ENCODE results near the gene PSD2.
"Not testable (repeated sequence)": the region's sequence is repeated elsewhere in the genome, so short reads cannot be mapped to it uniquely, and the experiment has no call there.

PSD2 gene

DNA sequence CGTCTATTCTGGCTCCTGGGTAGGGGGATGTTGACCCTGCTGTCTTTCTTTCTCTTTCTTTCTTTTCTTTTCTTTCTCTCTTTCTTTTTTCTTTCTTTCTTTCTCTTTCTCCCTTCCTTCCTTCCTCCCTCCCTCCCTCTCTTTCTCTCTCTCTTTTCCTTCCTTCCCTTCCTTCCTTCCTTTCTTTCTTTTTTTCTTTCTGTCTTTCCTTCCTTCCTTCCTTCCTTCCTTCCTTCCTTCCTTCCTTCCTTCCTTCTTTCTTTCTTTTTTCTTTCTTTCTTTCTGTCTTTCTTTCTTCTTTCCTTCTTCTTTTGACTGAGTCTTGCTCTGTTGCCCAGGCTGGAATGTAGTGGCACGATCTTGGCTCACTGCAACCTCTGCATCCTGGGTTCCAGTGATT lies 3.0 kb upstream of the PSD2 start:
- DNase-seq = not testable (repeated sequence)

DNA sequence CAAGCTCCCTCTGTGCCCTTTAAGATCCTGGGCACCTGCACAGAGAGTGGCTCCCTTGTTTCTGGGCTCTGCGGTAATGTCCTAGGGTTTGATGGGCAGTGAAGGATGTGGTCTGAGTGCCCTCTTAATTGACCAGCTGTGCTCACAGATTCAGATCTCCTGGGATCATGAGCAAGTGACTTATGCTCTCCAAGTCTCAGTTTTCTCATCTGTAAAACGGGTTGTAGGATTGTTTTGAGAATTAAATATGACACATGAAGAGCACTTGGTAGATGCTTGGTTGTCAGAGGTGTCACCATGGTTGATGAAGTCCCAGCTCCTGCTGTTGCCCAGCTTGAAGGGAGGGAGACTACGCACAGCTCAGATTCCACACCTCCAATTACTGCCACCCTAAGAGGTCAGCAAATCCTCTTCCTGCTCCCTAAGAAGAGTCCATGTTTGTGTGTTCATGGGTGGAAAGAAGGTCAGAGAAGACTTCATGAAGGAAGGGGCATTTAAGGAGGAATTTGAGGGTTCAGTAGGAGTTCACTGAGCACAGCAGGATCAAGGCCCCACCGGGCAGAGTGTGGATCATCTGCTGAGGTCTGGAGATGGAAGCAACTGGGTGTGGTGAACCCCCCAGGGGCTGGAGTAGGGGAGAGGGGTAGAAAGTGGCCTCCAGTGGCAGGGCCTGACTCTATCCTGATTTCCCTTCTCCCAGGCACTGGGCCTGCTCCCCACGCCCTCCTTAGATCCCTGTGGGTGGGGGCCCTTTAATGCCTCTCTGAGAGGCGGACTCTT lies 1.4 kb upstream of the PSD2 start:
- no peak for DNase-seq

DNA sequence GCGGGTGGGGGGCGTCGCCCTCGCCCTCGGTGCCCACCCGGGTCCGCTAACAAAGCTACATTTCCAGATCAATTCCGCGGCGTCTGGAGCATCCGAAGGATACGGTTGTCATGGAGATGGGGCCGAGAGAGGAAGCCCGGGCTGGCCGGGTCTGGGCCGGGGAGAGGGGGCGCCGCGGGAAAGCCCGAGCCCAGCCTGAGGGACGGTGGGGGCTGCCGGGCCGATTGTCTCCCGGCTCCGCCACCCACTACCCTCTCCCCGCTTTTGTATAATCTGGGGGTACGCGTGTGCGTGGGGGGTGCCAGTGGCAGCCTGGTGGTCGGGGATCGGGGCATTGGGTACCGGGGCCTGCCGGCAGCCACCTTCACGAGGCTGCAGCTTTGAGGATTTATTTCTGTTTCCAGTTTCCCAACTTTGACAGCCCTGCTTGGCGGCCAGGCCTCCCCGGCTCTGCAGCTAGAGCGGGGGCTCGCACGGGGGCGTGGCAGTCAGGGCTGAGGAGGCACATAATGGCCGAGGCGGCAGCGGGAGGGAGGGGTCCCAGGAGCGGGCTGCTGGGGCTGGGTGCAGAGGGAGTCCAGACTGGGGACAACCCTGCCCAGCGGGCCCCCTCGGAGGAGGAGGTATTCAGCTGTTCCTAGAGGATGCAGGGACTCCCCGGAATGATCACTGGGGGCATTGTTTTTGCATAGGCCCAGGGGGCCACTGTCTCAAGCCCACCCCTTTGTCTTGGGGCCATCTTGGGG lies 626 bp downstream of the PSD2 start:
- DNase-seq = no peak

DNA sequence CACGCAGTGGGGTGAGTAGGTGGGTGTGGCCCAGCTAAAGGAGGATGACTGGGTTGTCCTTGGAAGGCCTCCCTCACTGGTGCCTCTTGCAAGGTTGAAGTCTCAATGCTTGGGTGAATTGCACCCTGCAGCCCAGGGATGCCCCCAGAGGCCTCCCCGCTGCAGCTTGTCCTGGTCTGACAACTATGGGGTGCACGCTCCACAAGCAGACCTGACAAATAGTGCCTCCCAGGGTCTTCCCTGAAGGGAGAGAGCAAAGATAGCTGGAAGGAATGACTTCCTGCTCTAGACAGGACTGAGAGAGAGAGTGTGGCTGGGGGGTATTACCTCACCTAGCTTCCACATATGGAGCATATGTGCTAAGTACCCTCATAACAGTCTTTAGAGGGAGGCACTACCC lies 1.7 kb downstream of the PSD2 start:
- DNase-seq = no peak

DNA sequence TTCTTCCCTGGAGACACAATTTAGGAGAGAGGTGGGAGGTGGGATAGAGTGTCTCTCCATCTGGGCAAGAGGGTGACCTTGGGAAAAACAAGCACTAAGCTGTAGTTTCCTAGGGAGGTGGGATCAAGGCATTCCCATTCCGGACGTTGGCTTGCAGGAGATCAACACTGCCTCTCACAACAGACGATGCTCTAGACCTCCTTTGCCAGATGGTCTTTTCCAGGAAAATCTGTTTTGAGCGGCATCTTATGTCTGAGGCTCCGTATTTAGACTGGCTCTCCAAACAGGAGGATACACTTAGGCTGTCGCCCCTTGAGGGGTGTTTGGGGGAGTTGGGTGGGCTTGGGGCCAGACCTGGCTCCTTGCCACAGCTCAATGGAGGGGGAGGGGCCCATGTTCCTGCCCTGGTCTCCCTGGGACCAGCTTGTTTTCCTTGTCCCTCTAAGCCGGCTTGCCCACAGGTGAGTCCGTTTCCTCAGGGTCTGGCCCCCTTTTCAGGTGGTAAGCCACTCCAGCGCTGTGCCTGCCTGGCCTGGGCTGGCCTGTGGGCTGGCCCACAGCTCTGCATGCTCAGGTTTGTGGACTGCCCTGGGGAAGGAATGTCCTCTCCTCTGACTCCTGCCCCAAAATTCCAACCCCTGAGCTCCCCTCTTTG lies 2.4 kb downstream of the PSD2 start:
- no peak for DNase-seq

DNA sequence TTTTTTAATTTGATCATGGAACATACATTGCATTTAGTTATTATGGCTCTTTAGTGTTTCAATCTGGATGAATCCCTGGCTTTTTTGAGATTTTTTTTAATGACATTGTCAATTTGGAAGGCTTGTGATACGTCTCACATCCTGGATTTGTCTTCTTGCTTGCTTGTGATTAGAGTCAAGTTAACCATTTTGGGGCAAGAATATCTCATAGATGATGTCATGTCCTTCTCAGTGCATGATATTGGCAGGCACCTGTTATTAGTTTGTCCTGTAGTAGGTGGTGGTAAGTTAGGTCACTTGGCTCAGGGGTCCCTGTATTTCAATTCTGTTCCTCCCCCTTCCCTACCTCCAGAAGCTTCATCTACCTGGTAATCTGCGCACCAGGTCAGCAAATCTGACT lies 3.3 kb downstream of the PSD2 start:
- DNase-seq = no peak

DNA sequence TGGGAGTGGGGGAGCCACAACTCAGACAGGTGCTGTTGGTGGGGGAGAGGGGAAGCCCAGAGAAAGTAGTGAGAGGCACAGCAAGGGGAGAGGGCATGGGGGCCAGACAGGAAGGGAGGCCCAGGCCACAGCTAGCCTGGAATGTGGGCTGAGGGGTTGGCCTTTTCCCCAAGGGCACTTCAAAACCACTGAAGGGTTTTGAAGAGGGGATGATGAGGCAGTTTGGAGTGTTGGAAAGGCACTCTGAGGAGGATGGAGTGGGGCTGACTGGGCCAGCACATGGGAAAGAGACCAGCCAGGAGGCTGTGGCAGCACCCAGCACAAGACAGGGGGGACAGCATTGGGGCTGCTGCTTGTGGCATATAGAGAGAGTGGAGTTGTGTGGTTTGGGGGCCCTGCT lies 3.8 kb downstream of the PSD2 start:
- DNase-seq = no peak

DNA sequence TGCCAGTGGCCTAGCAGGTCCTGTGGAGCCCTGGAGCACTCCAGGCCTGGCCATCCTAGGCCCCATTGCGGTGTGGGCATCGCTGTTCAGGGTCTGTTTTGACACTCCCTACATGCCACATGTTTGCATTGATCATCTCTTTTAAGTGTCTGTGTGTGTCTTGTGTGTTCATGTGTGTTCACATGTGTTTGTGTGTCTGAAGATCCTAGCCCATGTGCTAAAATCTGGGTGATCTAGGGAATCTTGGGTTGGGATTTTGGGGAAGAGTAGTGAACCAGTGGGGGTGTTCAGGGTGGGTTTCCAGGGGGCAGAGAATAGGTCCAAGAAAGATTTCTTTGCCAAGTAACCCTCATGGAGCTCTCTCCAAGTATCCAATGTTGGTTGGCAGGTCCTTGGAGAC lies 8.4 kb downstream of the PSD2 start:
- no peak for DNase-seq

DNA sequence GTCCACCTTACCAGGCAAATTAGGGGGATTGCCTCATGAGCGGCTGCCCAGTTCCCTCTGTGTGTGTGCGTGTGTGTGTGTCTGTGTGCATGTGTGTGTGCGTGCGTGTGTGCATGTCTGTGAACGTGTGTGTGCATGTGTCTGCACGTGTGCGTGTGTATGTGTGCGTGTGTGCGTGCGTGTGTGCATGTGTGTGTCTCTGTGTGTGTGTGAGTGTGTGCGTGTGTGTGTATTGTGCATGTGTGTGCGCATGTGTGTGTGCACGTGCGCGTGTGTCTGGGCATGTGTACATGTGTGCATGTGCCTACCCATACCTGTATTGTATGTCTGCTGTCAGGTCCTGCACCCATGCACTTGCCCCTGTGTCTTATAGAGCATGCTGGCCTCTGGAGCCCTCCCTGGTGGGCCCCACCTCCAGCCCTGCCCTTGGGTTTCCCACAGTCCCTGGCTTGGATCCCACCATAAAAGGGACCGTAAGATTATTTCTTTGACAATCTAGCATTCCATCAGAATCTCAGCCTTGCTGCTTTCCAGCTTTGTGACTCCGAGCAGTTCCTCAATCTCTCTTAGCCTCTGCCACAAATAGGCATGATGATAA lies 9.3 kb downstream of the PSD2 start:
- DNase-seq = no peak

DNA sequence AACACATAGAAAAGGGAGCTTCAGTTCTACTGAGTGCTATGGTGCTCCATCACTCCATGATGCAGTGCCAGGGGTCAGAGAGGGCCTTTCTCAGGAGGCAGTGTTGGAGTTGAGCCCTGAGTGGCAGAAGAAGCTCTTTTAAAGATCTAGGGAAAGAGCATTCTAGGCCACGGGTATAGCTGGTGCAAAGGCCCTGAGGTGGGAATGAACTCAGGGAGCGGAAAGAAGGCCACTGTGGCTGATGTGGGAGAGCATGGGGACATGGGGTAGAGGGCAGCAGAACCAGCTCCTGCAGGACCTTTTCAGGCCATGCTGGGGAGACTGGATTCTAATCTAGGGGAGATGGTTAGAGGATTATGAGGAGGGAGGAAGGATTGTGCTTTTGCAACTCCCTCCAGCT lies 9.9 kb downstream of the PSD2 start:
- DNase-seq = no peak

DNA sequence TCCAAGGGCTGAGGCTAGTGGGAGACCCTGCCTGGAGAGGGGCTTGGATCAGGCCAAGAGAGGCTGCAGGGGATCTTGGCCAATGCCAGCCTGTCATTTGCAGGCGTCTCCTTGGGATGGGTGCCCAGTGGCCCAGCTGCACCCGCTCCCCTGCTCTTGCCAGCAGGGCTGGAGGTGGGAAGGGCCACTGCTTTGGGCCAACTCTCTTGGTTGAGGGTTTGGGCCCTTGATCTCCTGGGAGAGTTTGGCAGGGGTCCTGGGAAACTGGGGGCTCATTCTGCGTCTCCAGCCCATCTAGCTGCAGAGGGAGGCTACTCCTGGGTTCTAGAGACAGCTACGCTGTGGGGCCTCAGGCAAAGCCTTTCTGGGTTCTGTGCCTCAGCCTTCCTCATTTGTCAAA lies 10.5 kb downstream of the PSD2 start:
- DNase-seq = no peak

DNA sequence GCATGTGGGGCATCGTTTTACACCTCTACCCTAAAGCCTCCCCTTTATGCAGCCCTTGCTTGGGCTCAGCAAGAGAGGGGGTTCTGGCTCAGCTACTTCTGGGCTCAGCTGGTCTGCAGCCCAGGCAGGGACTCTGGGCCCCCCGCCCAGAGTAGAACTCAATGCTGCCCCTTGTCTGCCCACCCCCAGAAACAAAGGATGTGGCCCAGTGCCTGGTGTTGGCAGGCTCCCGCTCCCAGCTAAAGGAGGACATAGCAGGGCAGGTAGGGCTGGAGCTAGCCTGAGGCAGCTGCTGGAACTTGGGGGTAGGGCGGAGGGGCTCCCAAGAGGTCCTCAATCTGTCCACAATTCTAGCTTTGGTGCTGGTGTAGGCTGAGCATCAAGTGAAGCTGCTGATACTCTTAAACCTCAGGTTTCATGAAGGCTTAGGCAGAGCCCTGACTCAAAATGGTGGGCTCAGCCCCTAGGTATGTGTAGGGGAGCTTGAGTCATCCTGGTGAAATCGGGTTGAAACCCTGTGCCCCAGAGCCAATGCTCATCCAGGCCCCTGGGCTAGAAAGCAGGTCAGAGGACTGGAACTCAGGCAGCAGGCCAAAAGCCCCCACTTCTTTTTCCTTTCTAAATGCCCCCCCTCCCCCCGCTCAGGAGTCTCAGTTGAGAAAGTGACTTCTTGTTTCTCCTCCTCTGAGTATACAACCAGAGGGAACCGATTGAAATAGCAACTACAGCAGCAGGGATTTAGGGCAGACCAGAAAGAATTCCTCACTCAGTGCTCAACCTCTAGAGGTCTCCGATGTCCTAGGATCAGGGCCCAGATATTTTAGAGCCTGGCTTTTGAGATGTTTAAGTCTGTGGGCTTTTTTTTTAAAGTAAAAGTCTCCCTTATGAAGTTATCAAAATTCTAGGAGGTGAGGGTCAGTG lies 11.4 kb downstream of the PSD2 start:
- DNase-seq = no peak

DNA sequence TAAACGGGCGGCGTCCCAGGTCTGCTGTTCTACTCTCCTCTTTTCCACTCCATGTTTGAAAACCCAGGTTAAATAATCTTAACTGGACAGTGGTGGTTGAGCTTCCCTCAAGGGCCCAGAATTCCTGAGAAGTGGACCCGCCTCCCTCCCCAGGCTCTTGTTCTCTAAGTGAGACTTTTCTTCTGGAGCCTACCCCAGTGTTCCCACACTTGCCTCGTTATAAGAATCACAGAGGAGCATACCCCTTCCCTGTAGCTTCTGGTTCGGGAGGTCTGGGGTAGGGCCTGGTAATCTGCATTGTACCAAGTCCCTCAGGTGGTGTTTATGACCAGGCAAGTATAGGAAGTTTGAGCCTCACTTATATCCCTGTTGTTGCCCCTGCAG lies 12.0 kb downstream of the PSD2 start:
- no peak for DNase-seq

DNA sequence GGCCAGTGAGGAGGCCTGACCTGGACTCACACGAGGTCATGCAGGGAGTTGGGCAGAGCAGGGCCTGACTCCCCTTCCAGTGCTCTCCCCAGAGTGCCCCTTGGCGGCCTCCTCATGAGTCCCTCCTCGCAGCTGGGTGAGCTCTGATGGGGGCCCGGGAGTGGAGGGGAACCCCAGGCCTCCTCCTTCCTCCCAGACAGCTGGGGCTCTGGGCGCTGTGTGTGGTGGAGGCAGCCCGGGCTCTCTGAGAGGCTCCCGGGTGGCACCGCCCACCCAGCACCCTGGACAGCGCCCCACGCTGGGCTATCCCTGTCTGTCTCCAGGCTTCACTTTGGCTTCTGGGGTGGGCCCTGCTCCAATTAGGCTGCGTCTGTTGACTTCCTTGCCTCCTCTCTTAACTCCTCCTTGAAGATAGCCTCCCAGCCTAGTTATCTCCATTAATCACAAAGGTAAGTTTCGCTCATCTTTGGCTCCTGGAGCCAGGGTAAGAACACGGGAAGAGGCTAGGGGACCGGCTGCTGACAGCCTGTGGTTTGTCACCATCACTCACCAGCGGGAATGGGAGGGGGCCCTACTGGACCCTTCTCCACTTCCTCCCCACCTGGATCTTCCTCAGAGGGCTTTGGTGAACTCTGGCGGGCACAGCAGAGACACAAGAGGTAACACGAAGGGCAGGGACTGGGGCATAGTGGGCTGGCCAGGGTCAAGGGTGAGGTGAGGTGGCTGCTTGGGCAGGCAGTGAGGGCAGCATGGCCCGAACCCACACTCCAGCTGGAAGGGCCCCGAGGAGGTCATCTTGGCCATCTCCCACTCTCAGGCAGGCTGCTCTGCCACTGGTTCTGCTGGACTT lies 13.1 kb downstream of the PSD2 start:
- DNase-seq = no peak

DNA sequence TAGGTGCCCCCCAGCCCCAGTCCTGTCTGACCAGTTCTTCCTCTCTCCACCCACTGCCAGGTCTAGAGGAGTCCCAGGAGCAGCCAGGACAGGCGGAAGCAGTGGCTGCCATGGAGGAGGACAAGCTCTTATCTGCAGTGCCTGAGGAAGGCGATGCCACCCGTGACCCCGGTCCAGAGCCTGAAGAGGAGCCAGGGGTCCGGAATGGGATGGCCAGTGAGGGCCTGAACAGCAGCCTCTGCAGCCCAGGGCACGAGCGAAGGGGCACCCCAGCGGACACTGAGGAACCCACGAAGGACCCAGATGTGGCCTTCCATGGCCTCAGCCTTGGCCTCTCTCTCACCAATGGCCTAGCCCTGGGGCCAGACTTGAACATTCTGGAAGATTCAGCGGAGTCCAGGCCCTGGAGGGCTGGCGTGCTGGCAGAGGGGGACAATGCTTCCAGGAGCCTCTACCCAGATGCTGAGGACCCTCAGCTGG lies 13.8 kb downstream of the PSD2 start:
- DNase-seq = no peak

DNA sequence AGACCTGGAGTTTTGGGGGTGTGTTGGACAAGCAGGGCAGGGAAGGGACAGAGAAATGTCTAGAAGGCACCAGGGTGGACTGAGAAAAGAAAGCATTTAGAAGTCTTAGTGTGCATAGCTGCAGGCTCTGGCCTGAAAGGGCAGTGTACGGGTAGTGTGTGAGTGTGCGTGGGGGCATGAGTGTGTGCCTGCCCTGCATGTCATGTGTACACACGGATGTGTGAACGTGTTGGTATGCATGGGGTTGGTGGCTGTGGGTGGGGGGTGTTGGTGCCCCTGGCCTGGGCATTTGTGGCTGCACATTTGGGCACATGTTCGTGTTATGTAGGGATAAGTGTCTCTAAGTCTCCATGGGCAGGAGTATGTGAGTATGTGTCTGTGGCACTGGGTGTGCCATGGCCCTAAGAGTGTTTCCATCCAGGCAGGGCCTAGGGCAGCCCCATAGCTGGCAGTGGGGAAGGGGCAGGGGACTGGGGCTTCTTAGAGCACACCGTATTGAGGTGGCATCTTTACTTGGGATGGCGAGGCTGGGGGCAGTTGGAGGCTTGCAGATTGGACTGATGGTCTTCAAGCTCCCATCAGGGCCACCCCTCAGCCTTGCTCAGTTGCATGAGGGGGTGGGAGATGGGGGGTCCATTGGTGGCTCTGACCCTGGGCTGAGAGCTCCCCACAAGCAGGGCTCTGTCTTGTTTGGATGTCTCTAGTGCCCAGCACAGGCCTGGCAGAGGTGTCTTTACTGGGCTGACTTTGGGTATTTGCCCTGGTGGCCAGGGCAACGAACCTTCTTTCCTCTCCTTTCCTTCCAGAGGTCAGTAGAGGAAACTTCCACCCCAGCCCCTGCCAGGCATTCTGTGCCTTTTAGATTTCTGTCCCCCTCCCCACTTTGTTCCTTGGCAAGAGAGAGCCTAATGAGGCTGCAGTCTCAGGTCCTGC lies 15.0 kb downstream of the PSD2 start:
- DNase-seq = no peak

DNA sequence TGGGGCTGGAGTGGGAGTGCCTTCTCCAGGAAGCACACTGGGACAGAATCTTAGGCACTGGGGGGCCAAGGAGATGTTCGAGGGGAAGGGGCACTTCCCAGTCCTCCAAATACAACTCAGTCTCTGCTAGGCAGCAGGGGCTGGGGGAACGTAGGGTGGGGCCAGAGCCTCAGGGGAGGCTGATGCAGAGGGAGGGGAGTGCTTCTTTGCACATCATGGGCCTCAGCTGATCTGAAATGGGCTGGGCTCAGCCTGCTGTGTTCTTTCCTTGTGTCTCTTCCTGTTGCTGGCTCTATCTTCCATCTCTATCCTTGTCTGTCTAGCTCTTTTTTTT lies 15.6 kb downstream of the PSD2 start:
- DNase-seq = no peak

DNA sequence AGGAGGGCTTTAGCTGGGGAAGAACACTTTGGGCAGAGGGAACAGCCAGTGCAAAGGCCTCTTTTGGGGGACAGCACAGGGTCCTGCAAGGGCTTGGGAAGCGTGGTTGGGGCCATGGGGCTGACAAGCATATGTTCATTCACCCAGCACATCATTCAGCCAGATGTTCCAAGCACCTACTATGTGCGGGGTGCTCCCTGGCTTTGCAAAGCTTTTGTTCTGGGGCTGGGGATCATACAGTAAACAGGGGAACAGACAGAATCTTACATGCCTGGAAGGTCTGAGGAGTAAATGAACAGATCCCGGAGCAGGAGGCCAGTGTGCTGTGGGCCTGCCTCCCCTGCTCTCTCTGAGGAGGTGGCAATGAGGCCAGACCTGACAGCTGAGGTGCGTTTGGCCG lies 16.7 kb downstream of the PSD2 start:
- DNase-seq = no peak

DNA sequence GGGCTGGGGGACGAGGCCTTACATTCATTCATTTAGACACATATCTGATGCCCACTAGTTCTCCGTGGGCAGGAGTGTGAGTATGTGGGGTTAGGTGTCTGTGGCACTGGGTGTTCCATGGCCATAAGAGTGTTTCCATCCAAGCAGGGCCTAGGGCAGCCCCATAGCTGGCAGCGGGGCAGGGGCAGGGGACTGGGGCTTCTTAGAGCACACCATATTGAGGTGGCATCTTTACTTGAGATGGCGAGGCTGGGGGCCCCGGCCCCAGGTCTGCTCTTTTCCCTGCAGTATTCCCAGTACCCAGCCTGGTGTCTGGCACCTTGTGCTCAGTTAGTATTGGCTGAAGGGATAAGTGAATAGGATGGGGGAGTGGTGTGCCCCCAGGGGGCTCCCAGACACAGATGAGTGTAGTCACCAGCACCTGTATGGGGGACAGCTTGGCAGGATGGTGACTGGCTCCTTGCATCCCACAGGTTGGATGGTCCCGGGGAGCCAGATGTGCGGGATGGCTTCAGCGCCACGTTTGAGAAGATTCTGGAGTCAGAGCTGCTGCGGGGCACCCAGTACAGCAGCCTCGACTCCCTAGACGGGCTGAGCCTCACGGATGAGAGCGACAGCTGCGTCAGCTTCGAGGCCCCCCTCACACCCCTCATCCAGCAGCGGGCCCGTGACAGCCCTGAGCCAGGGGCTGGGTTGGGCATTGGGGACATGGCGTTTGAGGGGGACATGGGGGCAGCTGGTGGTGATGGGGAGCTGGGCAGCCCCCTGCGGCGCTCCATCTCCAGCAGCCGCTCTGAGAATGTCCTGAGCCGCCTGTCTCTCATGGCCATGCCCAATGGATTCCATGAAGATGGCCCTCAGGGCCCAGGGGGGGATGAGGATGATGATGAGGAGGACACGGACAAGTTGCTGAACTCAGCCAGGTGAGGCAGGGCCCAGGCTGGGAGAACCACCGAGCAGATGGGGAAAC lies 17.5 kb downstream of the PSD2 start:
- DNase-seq = no peak

All from activated naive CD4-positive, alpha-beta T cell treated with anti-CD3 and anti-CD28 coated beads, Interleukin-2, amount 50 U/mL, for 16 hours (primary cell).